SK-N-SH (cell line): ENCODE results near the gene HES6. TPM values are rescaled to one million over a fixed set of nuclear protein-coding genes. Genes with fewer than 3 reads are reported as not detected.

Experiments
- CTCF ChIA-PET: fragments of 300-600, 350-600 bp; formaldehyde crosslinking; extraction: SDS; loops from one replicate; lab custom pipeline; 2021; lab: Yijun Ruan, JAX
- POLR2A ChIA-PET: fragments of 350-600 bp; sonication (Branson Sonifier 250); formaldehyde crosslinking; extraction: SDS; loops from one replicate; lab custom pipeline; 2020; ENCODE audit warnings: antibody characterized with exemption, inconsistent platforms; lab: Yijun Ruan, JAX
- DNase-seq: peaks from one replicate; pipeline ENCODE4 v3.0.0; 2012
- H2AFZ ChIP-seq: fragments of 200-600 bp; sonication (generic); 2 replicates; pipeline ENCODE4 v1.8.1; 2016; ENCODE audit warnings: antibody characterized with exemption, mild to moderate bottlenecking, low read depth
- H3F3A ChIP-seq: fragments of 200-600 bp; sonication (generic); replicated peaks from 2 replicates; pipeline ENCODE3; 2016; ENCODE audit warnings: antibody characterized with exemption, mild to moderate bottlenecking; ENCODE audit not compliant: insufficient read depth
- H3K27ac ChIP-seq, 2 experiments: fragments of 200-500 bp in 1 of 2; fragments of 200-600 bp in 1 of 2; sonication (Bioruptor generic) in 1 of 2; sonication (generic), shearing (Covaris generic) in 1 of 2; 2 replicates each; pipeline versions ENCODE4 v1.5.1 to v1.6.1; 2014 to 2016; ENCODE audit warnings: low read depth in 2 of 2, inconsistent platforms in 1 of 2, low read length in 1 of 2, mild to moderate bottlenecking in 1 of 2, mixed read lengths in 1 of 2
- H3K27me3 ChIP-seq: fragments of 200-600 bp; sonication (generic), shearing (Covaris generic); 2 replicates; pipeline ENCODE4 v1.6.1; 2016; ENCODE audit warnings: mixed run types; ENCODE audit not compliant: insufficient read depth
- H3K36me3 ChIP-seq, 2 experiments: fragments of 200-500 bp in 1 of 2; fragments of 200-600 bp in 1 of 2; sonication (Bioruptor generic) in 1 of 2; sonication (generic) in 1 of 2; replicated peaks in 1 of 2; 2 replicates each; pipeline versions ENCODE3 to v1.5.1; 2014 to 2016; ENCODE audit warnings: low read length in 1 of 2, mild to moderate bottlenecking in 1 of 2; ENCODE audit not compliant: insufficient read depth in 2 of 2, control insufficient read depth in 1 of 2
- H3K4me1 ChIP-seq, 2 experiments: fragments of 200-500 bp in 1 of 2; fragments of 200-600 bp in 1 of 2; sonication (Bioruptor generic) in 1 of 2; sonication (generic), shearing (Covaris generic) in 1 of 2; 2 replicates each; pipeline versions ENCODE4 v1.5.1 to v1.6.1; 2014 to 2016; ENCODE audit warnings: low read depth in 1 of 2, low read length in 1 of 2, mixed run types in 1 of 2; ENCODE audit not compliant: insufficient read depth in 2 of 2, control insufficient read depth in 1 of 2
- H3K4me2 ChIP-seq: fragments of 200-600 bp; sonication (generic), shearing (Covaris generic); 2 replicates; pipeline ENCODE4 v1.6.1; 2017; ENCODE audit warnings: mixed run types
- H3K4me3 ChIP-seq, 2 experiments: fragments of 200-500 bp in 1 of 2; fragments of 200-600 bp in 1 of 2; sonication (Bioruptor generic) in 1 of 2; sonication (generic), shearing (Covaris generic) in 1 of 2; 2 replicates each; pipeline versions ENCODE4 v1.5.1 to v1.8.1; 2014 to 2016; ENCODE audit warnings: low read depth in 2 of 2, inconsistent platforms in 1 of 2, low read length in 1 of 2, mild to moderate bottlenecking in 1 of 2, mixed read lengths in 1 of 2, moderate library complexity in 1 of 2
- H3K79me2 ChIP-seq: fragments of 200-600 bp; sonication (generic); 2 replicates; pipeline ENCODE4 v1.8.1; 2017; ENCODE audit warnings: mild to moderate bottlenecking; ENCODE audit not compliant: insufficient read depth
- H3K9ac ChIP-seq: fragments of 200-600 bp; sonication (generic); 2 replicates; pipeline ENCODE4 v1.6.1; 2017; ENCODE audit warnings: mixed run types
- H3K9me2 ChIP-seq: fragments of 200-600 bp; sonication (generic); 2 replicates; pipeline ENCODE4 v1.6.1; 2017; ENCODE audit warnings: mixed run types
- H3K9me3 ChIP-seq: fragments of 200-600 bp; sonication (generic); 2 replicates; pipeline ENCODE4 v1.6.1; 2017; ENCODE audit warnings: mixed run types, mild to moderate bottlenecking, moderate library complexity
- H4K20me1 ChIP-seq: fragments of 200-600 bp; sonication (generic); 2 replicates; pipeline ENCODE4 v1.6.1; 2017; ENCODE audit warnings: mild to moderate bottlenecking, mixed run types; ENCODE audit not compliant: insufficient read depth
- ELF1 ChIP-seq: IDR thresholded peaks from 2 replicates; pipeline ENCODE4 v1.4.0; 2012
- EZH2phosphoT487 ChIP-seq: fragments of 200-600 bp; sonication (generic); IDR thresholded peaks from 2 replicates; pipeline ENCODE4 v1.6.1; 2017; ENCODE audit warnings: low read depth, mixed run types, mild to moderate bottlenecking, antibody characterized with exemption, moderate library complexity, borderline replicate concordance
- GATA2 ChIP-seq: sonication (generic); formaldehyde crosslinking; IDR thresholded peaks from 2 replicates; pipeline ENCODE4 v1.5.0; 2020; ENCODE audit warnings: mild to moderate bottlenecking, missing genetic modification reagents
- JUND ChIP-seq: IDR thresholded peaks from 2 replicates; pipeline ENCODE4 v1.4.0; 2012
- POLR2AphosphoS5 ChIP-seq: IDR thresholded peaks from 2 replicates; pipeline ENCODE4 v1.6.1; 2012; ENCODE audit warnings: low read depth, low read length
- RAD21 ChIP-seq: IDR thresholded peaks from 2 replicates; pipeline ENCODE4 v1.6.1; 2012; ENCODE audit warnings: mild to moderate bottlenecking, low read length
- REST ChIP-seq: IDR thresholded peaks from 2 replicates; pipeline ENCODE4 v1.6.1; 2012; ENCODE audit warnings: mild to moderate bottlenecking, low read depth, low read length, moderate library complexity
- RFX5 ChIP-seq: IDR thresholded peaks from 2 replicates; pipeline ENCODE4 v1.6.1; 2012; ENCODE audit warnings: mild to moderate bottlenecking, improper control_type of control experiment, low read length
- RXRA ChIP-seq: IDR thresholded peaks from 2 replicates; pipeline ENCODE4 v1.4.0; 2012; ENCODE audit warnings: low read depth, mild to moderate bottlenecking, borderline replicate concordance
- SIN3A ChIP-seq: IDR thresholded peaks from 2 replicates; pipeline ENCODE4 v1.6.1; 2012; ENCODE audit warnings: low read depth, mild to moderate bottlenecking, low read length, moderate library complexity, borderline replicate concordance
- SMC3 ChIP-seq: IDR thresholded peaks from 2 replicates; pipeline ENCODE4 v1.6.1; 2012; ENCODE audit warnings: low read depth, low read length, improper control_type of control experiment
- USF2 ChIP-seq: fragments of 150-350 bp; IDR thresholded peaks from 2 replicates; pipeline ENCODE4 v1.6.1; 2017; ENCODE audit warnings: antibody characterized with exemption, low read length, low read depth, borderline replicate concordance
- WGBS: methylation state at CpG from one replicate; pipeline ENCODE4 v1.1.6; 2017; ENCODE audit warnings: low lambda C conversion rate; 5-methylcytosine and 5-hydroxymethylcytosine counted together
- polyA plus RNA-seq, 3 experiments: library from polyadenylated mRNA; depleted of rRNA; stranded (reverse); fragments of >200 nt; gene quantifications; 2 replicates each; pipeline ENCODE4 v1.2.3, GENCODE V29; 2012

Gene HES6
- polyA plus RNA-seq, 1 of the 3 experiments (the other 2 are of a cell fraction), result 3.6 TPM

DNA sequence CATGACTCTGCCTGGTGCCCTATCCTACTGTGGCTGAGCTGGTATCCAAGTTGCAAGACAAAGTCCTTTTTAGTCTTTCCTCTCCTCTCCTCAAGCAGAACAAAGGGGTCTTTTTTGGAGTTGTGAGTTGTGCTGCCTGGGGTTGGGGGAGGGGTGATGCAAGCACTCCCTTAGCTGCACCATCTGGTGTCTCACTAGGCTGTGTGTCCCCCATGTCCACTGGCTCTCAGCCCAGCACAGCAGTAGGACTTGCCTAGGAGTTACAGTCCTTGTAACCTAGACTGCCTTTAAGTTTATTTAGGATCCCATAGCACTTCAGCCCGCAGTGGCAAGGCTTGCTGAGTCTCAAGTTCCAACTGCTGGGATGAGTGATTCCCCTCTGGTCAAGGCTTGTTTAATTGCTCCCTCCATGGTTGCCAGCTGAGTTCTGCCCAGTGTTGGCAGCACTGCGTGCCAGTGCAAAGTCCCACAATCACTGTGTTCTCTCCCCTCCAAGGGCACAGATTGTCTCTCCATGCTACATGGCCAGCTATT is 23.1 kb downstream of the HES6 start (continued):
- no peak for TF ChIP-seq REST
- no peak for TF ChIP-seq USF2
- TF ChIP-seq JUND, result no peak

GRCh38 chr2:238207006-238207405 is 32.8 kb downstream of the HES6 start:
- ChIA-PET CTCF (interaction anchor here (1.0 kb wide), 1 partner anchor 349 kb away, joined by 3 read pairs; no protein-coding TSS in a partner anchor), POLR2A (no interaction called here)
- DNase-seq, result no peak
- H2AFZ ChIP-seq, result no peak overlapping the region
- peaks cover under 1 to 10% of the 10 kb centered on the region in 2 experiments; a peak in 1 of 4 replicates for H3K4me1 ChIP-seq
- H3F3A ChIP-seq, result no peaks in the 10 kb centered on the region
- no peak for TF ChIP-seq GATA2
- TF ChIP-seq JUND, result no peak
- no peak for TF ChIP-seq SIN3A
- no peak for TF ChIP-seq EZH2phosphoT487
- TF ChIP-seq USF2, result no peak
- TF ChIP-seq ELF1, result no peak
- no peak for TF ChIP-seq POLR2AphosphoS5
- TF ChIP-seq RAD21, result no peak
- TF ChIP-seq SMC3, result no peak
- no peak for TF ChIP-seq RFX5
- no peak for TF ChIP-seq RXRA
- H3K4me3 ChIP-seq, result no peak overlapping the region
- H3K9me2 ChIP-seq, result no peaks in the 10 kb centered on the region
- H4K20me1 ChIP-seq, result peaks cover 8% of the 10 kb centered on the region
- no peak overlapping the region for H3K9ac ChIP-seq
- no peaks in the 10 kb centered on the region for H3K36me3 ChIP-seq
- no peaks in the 10 kb centered on the region for H3K9me3 ChIP-seq
- WGBS, result 72% methylated on average over 7 of the region's 7 CpGs
- H3K27me3 ChIP-seq, result peaks cover 32% of the 10 kb centered on the region
- no peak overlapping the region for H3K4me2 ChIP-seq
- no peak overlapping the region for H3K27ac ChIP-seq
- peaks cover 14% of the 10 kb centered on the region for H3K79me2 ChIP-seq
